Parathyroid adenoma (tissue), 2 donors: Measurements from ENCODE around the gene PAX7.

Experiments
- H2AFZ ChIP-seq: fragments of 300-600 bp; sonication (generic); one replicate; pipeline ENCODE4 v1.7.0; 2017; ENCODE audit warnings: antibody characterized with exemption, mild to moderate bottlenecking
- H3K27ac ChIP-seq: fragments of 300-600 bp; sonication (generic); one replicate; pipeline ENCODE4 v1.7.0; 2017
- H3K27me3 ChIP-seq: fragments of 300-600 bp; sonication (generic); one replicate; pipeline ENCODE4 v1.7.0; 2017; ENCODE audit warnings: low read length; ENCODE audit not compliant: control insufficient read depth, insufficient read depth
- H3K36me3 ChIP-seq: fragments of 300-600 bp; sonication (generic); one replicate; pipeline ENCODE4 v1.7.0; 2017; ENCODE audit warnings: low read length; ENCODE audit not compliant: control insufficient read depth, insufficient read depth
- H3K4me1 ChIP-seq: fragments of 300-600 bp; sonication (generic); one replicate; pipeline ENCODE4 v1.7.0; 2017; ENCODE audit warnings: control low read depth
- H3K4me2 ChIP-seq: fragments of 300-600 bp; sonication (generic); one replicate; pipeline ENCODE4 v1.7.0; 2017; ENCODE audit warnings: low read length
- H3K4me3 ChIP-seq: fragments of 300-600 bp; sonication (generic); one replicate; pipeline ENCODE4 v1.7.0; 2017; ENCODE audit warnings: low read depth, low read length
- H3K79me2 ChIP-seq: fragments of 300-600 bp; sonication (generic); one replicate; pipeline ENCODE4 v1.7.0; 2017; ENCODE audit warnings: control low read depth
- H3K9ac ChIP-seq: fragments of 300-600 bp; sonication (generic); one replicate; pipeline ENCODE4 v1.7.0; 2017; ENCODE audit warnings: mild to moderate bottlenecking
- H3K9me3 ChIP-seq: fragments of 300-600 bp; sonication (generic); one replicate; pipeline ENCODE4 v1.7.0; 2017; ENCODE audit warnings: low read length; ENCODE audit not compliant: control insufficient read depth
- TF ChIP-seq, protein P1 (sequence below): fragments of 300-600 bp; sonication (generic); IDR thresholded peaks from one replicate; pipeline ENCODE4 v1.7.0; 2017; ENCODE audit warnings: antibody characterized with exemption, mild to moderate bottlenecking
- donor health status: primary hyperparathyroidism.

PAX7 gene

DNA sequence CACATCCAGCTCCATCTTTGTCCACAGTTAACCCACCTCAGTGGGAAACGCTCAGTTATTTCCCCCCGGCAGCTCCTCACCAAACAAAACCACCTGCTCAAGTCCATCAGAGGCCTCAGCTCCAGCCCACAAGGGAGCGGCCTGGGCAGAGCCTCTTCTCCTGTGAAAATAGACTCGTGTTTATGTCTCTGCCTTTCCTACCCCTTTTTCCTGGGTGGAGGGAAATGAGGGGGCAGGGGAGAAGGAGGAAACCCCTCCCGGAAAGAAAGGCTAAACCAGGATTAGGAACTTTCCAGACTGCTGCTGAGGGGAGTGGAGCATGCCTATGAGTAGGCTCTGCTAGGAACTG is 81.6 kb downstream of the PAX7 start:
- H3K4me1 ChIP-seq = no peaks in the 10 kb centered on the region
- no peak overlapping the region for H3K4me2 ChIP-seq
- H3K36me3 ChIP-seq = no peaks in the 10 kb centered on the region
- H3K27me3 ChIP-seq = no peaks in the 10 kb centered on the region
- H3K27ac ChIP-seq = no peak overlapping the region
- H3K9ac ChIP-seq = no peak overlapping the region
- no peak overlapping the region for H3K4me3 ChIP-seq
- TF ChIP-seq, protein P1, sequence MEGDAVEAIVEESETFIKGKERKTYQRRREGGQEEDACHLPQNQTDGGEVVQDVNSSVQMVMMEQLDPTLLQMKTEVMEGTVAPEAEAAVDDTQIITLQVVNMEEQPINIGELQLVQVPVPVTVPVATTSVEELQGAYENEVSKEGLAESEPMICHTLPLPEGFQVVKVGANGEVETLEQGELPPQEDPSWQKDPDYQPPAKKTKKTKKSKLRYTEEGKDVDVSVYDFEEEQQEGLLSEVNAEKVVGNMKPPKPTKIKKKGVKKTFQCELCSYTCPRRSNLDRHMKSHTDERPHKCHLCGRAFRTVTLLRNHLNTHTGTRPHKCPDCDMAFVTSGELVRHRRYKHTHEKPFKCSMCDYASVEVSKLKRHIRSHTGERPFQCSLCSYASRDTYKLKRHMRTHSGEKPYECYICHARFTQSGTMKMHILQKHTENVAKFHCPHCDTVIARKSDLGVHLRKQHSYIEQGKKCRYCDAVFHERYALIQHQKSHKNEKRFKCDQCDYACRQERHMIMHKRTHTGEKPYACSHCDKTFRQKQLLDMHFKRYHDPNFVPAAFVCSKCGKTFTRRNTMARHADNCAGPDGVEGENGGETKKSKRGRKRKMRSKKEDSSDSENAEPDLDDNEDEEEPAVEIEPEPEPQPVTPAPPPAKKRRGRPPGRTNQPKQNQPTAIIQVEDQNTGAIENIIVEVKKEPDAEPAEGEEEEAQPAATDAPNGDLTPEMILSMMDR = no peak
- no peak overlapping the region for H2AFZ ChIP-seq
- H3K79me2 ChIP-seq = no peaks in the 10 kb centered on the region
- H3K9me3 ChIP-seq = no peaks in the 10 kb centered on the region

DNA sequence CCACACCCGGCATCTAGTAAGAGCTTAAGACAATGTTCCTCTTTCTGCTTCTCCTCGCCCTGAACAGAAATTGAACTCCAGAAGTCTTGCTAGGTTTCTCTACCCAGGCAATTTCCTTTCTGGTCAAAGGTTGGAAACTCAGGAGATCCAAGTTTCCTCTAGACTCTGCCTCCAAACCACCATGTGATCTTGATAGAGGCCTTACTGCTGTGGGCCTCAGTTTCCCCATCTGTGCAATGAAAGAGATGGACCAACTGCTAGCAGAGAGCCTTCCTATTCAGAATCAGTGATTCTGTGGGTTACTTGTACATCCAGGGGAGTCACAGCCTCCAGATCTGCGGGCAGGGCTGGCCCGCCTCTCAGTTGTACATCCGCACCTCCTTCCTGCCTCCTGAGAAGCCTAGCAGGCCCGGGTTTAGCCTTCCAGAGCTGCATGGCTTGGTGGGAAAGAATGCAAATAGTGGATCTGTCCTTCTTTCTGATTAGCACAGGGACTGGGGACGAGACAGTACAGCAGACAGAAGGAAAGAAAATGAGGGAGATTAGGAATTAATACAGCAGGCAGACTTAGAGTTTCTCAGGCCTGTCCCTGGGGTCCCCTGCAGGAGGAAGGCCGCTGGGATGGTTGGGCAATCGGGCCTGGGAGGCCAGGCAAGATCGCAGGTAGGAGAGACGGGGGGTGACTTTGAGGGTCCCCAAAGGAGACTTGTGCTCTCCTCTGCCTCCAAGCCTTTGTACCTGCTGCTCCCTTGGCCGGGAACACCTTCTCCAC is 83.9 kb downstream of the PAX7 start:
- Histone ChIP-seq H3K4me1 (no peaks in the 10 kb centered on the region), H3K27ac (no peak overlapping the region), H3K9me3 (no peaks in the 10 kb centered on the region), H3K27me3 (no peaks in the 10 kb centered on the region), H3K79me2 (no peaks in the 10 kb centered on the region), H3K36me3 (no peaks in the 10 kb centered on the region), H2AFZ (no peak overlapping the region), H3K9ac (no peak overlapping the region), H3K4me3 (no peak overlapping the region), H3K4me2 (no peak overlapping the region)
- TF ChIP-seq, protein P1 = no peak

DNA sequence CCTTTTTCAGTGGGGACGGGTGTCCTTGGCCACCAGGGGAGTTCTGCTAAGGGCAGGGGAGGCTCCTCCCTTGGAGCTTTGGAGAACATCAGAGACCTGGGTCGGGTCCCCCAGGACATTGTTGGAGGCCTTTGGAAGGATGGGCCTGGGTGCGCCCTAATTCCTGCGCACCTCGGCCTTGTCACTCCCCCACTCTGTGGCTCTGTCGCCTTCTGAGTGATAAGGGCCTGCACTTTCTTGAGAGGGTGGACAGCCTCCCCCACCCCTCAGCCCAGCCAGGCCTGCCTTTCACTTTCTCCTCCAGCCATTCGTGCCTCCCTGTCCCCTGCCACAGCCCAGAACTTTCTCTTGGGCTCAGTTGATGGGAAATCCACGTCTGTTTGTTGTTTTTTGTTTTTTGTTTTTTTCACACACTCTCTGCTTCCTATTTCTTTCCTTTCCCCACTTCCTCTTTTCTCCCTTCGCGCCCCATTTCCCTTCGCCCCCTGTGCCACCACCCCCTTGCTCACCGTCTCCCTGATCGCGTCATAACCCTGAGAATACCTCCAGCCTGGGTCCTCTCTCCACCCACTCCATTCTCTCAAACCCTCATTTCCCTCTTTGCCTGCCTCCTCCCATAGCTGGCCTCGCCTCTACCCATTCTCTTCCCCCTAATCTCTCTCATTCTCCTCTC is 85.6 kb downstream of the PAX7 start:
- H3K9me3 ChIP-seq = no peaks in the 10 kb centered on the region
- TF ChIP-seq, protein P1 = no peak

DNA sequence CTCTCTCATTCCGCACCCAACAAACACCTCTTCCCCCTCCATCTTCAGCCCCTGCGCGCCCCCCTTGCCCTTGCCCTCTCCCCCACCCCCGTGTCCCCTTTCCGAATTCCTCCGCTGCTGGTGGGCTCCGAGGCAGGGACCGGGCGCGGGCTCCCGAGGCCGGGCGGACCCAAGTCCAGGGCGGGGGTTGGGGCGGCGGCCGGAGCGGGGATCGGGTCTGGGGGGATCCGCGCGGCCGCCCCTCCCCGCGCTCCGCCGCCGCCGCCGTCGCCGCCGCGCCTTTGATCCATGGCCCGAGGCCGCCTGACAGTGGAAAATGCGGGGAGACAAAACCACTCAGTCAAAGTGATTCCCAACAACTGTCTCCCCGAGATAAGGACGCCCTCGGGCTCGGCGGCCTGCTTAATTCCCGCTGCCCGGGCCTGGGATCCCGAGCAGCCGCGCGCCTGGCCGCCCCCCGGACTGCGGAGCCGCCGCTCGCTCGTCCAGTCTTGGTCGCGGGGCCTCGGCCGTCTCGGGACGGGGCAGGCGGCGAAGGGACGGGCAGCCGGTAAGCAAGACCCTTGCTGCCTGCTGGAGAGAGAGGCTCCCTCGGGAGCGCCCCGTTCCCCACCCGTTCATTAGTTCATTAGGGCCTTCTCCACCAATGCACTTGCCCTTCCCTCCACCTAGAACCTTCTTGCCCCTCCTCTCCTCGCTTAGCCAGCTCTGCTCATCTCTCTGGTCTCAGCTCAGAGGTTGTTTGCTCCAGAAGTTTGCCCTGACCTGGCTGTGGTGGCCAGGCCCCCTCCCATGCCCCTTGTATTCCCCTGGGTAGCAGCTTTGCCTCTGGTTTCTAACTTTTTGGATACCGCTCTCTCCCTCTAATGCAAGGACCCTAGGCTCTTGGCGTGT is 86.4 kb downstream of the PAX7 start:
- no peaks in the 10 kb centered on the region for H3K4me1 ChIP-seq
- no peak overlapping the region for H2AFZ ChIP-seq
- no peaks in the 10 kb centered on the region for H3K27me3 ChIP-seq
- no peaks in the 10 kb centered on the region for H3K79me2 ChIP-seq
- H3K27ac ChIP-seq = no peak overlapping the region
- H3K4me3 ChIP-seq = no peak overlapping the region
- no peak overlapping the region for H3K9ac ChIP-seq
- no peak overlapping the region for H3K4me2 ChIP-seq
- no peaks in the 10 kb centered on the region for H3K36me3 ChIP-seq
- no peaks in the 10 kb centered on the region for H3K9me3 ChIP-seq
- TF ChIP-seq, protein P1 = no peak

More for the DNA sequence above, 85.6 kb downstream of the PAX7 start:
- no peaks in the 10 kb centered on the region for H3K36me3 ChIP-seq
- H3K27ac ChIP-seq = no peak overlapping the region
- no peak overlapping the region for H3K4me2 ChIP-seq
- no peaks in the 10 kb centered on the region for H3K4me1 ChIP-seq
- H3K79me2 ChIP-seq = no peaks in the 10 kb centered on the region
- no peak overlapping the region for H3K4me3 ChIP-seq
- H2AFZ ChIP-seq = no peak overlapping the region
- no peaks in the 10 kb centered on the region for H3K27me3 ChIP-seq
- no peak overlapping the region for H3K9ac ChIP-seq
